HG03354 (cell line): ENCODE measurements around the gene LPCAT3.

Source experiments
- ATAC-seq: cut with Tn5 transposase; IDR thresholded peaks from one replicate; pipeline ENCODE4 v1.9.1; 2021; ENCODE audit warnings: mild to moderate bottlenecking; ENCODE audit not compliant: unreplicated experiment, poor library complexity, severe bottlenecking

Gene LPCAT3

GRCh38 chr12:6956021-6956727 lies 62.1 kb downstream of the LPCAT3 start:
- ATAC-seq: no peak

GRCh38 chr12:6955108-6956020 lies 62.9 kb downstream of the LPCAT3 start:
- ATAC-seq: no peak

GRCh38 chr12:6954316-6955107 lies 63.8 kb downstream of the LPCAT3 start:
- ATAC-seq: no peak

GRCh38 chr12:6953442-6954315 lies 64.6 kb downstream of the LPCAT3 start:
- ATAC-seq: peak; percentile 50

- peak; percentile 5 for ATAC-seq
Measured at GRCh38 chr12:6952863-6953441, 65.3 kb downstream of the LPCAT3 start.

- ATAC-seq: no peak
Measured at GRCh38 chr12:6952121-6952862, 66.0 kb downstream of the LPCAT3 start.

- ATAC-seq: no peak
Measured at GRCh38 chr12:6951551-6952120, 66.6 kb downstream of the LPCAT3 start.

GRCh38 chr12:6950811-6951540 lies 67.3 kb downstream of the LPCAT3 start, which contains the start of gene PTPN6:
PTPN6 (plus strand) TSS chr12:6951356; CDS start chr12:6951513, 157 bp downstream.
- ATAC-seq: no peak

- no peak for ATAC-seq
Measured at GRCh38 chr12:6950401-6950801, 67.9 kb downstream of the LPCAT3 start.

GRCh38 chr12:6948873-6949594 lies 69.2 kb downstream of the LPCAT3 start:
- ATAC-seq: no peak

GRCh38 chr12:6947615-6948014 lies 70.7 kb downstream of the LPCAT3 start:
- no peak for ATAC-seq

GRCh38 chr12:6946920-6947374 lies 71.3 kb downstream of the LPCAT3 start:
- ATAC-seq: no peak

GRCh38 chr12:6946033-6946919 lies 72.0 kb downstream of the LPCAT3 start:
- peak; percentile 22 for ATAC-seq

GRCh38 chr12:6945613-6946012 lies 72.7 kb downstream of the LPCAT3 start:
- no peak for ATAC-seq

GRCh38 chr12:6944381-6945186 lies 73.7 kb downstream of the LPCAT3 start:
- peak; percentile 48 for ATAC-seq
